SHP77 treated with DMSO at 0.1 percent for 48 hours (cell line): ENCODE data around the gene PTPRF.
"Not testable (repeated sequence)": the region's sequence is repeated elsewhere in the genome, so short reads cannot be mapped to it uniquely, and the experiment has no call there.

Source experiments
- DNase-seq: peaks from one replicate; lab custom pipeline; 2025; lab: John Stamatoyannopoulos, UW

The PTPRF gene

GRCh38 chr1:43538143-43538487, 7.4 kb downstream of the PTPRF start:
- no peak for DNase-seq

- DNase-seq: no peak
Observed at GRCh38 chr1:43538969-43539368, 8.3 kb downstream of the PTPRF start.

- no peak for DNase-seq
Observed at GRCh38 chr1:43539726-43540434, 9.2 kb downstream of the PTPRF start.

GRCh38 chr1:43540653-43541071, 10.0 kb downstream of the PTPRF start:
- DNase-seq: no peak

- DNase-seq: no peak
Observed at GRCh38 chr1:43541141-43541540, 10.5 kb downstream of the PTPRF start.

GRCh38 chr1:43541721-43542401, 11.2 kb downstream of the PTPRF start:
- no peak for DNase-seq

GRCh38 chr1:43542527-43543458, 12.1 kb downstream of the PTPRF start:
- DNase-seq: no peak

GRCh38 chr1:43543567-43543966, 12.9 kb downstream of the PTPRF start:
- no peak for DNase-seq

GRCh38 chr1:43545339-43545694, 14.6 kb downstream of the PTPRF start:
- DNase-seq: no peak

GRCh38 chr1:43545695-43546387, 15.2 kb downstream of the PTPRF start:
- no peak for DNase-seq

GRCh38 chr1:43546388-43547100, 15.9 kb downstream of the PTPRF start:
- no peak for DNase-seq

- no peak for DNase-seq
Observed at GRCh38 chr1:43547538-43548072, 16.9 kb downstream of the PTPRF start.

GRCh38 chr1:43548285-43549271, 17.9 kb downstream of the PTPRF start:
- DNase-seq: no peak

- not testable (repeated sequence) for DNase-seq
Observed at GRCh38 chr1:43549394-43549793, 18.7 kb downstream of the PTPRF start.

GRCh38 chr1:43549921-43550597, 19.4 kb downstream of the PTPRF start:
- no peak for DNase-seq

- no peak for DNase-seq
Observed at GRCh38 chr1:43550598-43551246, 20.0 kb downstream of the PTPRF start.

- DNase-seq: no peak
Observed at GRCh38 chr1:43551396-43551888, 20.8 kb downstream of the PTPRF start.

GRCh38 chr1:43552059-43552742, 21.5 kb downstream of the PTPRF start:
- DNase-seq: no peak
